Loucy (cell line): ENCODE results near the gene MAML3.

ENCODE experiments used
- CTCF ChIP-seq: fragments of 200-600 bp; sonication (generic); conservative IDR thresholded peaks from 2 replicates; pipeline ENCODE4 v1.5.1; 2014; ENCODE audit warnings: mild to moderate bottlenecking, antibody characterized with exemption, low read length
- EZH2phosphoT487 ChIP-seq: fragments of 200-600 bp; IDR thresholded peaks from 2 replicates; pipeline ENCODE4 v1.6.1; 2018; ENCODE audit warnings: antibody characterized with exemption, mild to moderate bottlenecking, moderate library complexity, borderline replicate concordance

- no peak for TF ChIP-seq CTCF
- no peak for TF ChIP-seq EZH2phosphoT487
These were observed 45.7 kb downstream of the MAML3 start for GRCh38 chr4:140108243-140108642.
